Neuronal stem cell (in vitro differentiated cells): Measurements from ENCODE around the gene RAB11FIP5.
A peak's percentile ranks its signal among the peaks of the same experiment; 100 is the strongest.

ENCODE experiments used
- DNase-seq: peaks from one replicate; pipeline ENCODE4 v3.0.0-alpha.2; 2013; ENCODE audit warnings: low spot score
- H2AFZ ChIP-seq: one replicate; pipeline ENCODE4 v1.6.1; 2013; ENCODE audit warnings: mild to moderate bottlenecking, low read length, inconsistent platforms
- H2AK5ac ChIP-seq: 2 replicates; pipeline ENCODE4 v1.6.1; 2013; ENCODE audit warnings: low read depth, mild to moderate bottlenecking, inconsistent platforms, low read length, moderate library complexity, mixed read lengths
- H2BK120ac ChIP-seq: 2 replicates; pipeline ENCODE4 v1.6.1; 2013; ENCODE audit warnings: low read depth, mild to moderate bottlenecking, inconsistent platforms, low read length, moderate library complexity, mixed read lengths
- H2BK12ac ChIP-seq: one replicate; pipeline ENCODE4 v1.6.1; 2013; ENCODE audit warnings: low read length, inconsistent platforms
- H2BK15ac ChIP-seq: 2 replicates; pipeline ENCODE4 v1.6.1; 2013; ENCODE audit warnings: mild to moderate bottlenecking, low read length, inconsistent platforms, mixed read lengths
- H2BK5ac ChIP-seq: one replicate; pipeline ENCODE4 v1.6.1; 2013; ENCODE audit warnings: inconsistent platforms, mild to moderate bottlenecking, low read length, moderate library complexity
- H3K14ac ChIP-seq: one replicate; pipeline ENCODE4 v1.6.1; 2013; ENCODE audit warnings: low read length, inconsistent platforms
- H3K18ac ChIP-seq: 2 replicates; pipeline ENCODE4 v1.6.1; 2013; ENCODE audit warnings: low read length, inconsistent platforms
- H3K23ac ChIP-seq: 2 replicates; pipeline ENCODE4 v1.6.1; 2013; ENCODE audit warnings: low read depth, mild to moderate bottlenecking, mixed read lengths, low read length, inconsistent platforms; ENCODE audit not compliant: poor library complexity
- H3K27ac ChIP-seq: replicated peaks from 3 replicates; pipeline ENCODE4 v1.5.1; 2013; ENCODE audit warnings: low read length, inconsistent platforms
- H3K27me3 ChIP-seq, 3 experiments: 2 replicates each; pipeline ENCODE4 v1.6.1; 2013; ENCODE audit warnings: low read length in 3 of 3, mild to moderate bottlenecking in 2 of 3, inconsistent platforms in 1 of 3, low read depth in 1 of 3, mixed read lengths in 1 of 3, moderate library complexity in 1 of 3; ENCODE audit not compliant: control insufficient read depth in 3 of 3, insufficient read depth in 3 of 3
- H3K36me3 ChIP-seq, 2 donors: replicated peaks in 1 of 2; 2 replicates each; pipeline ENCODE4 v1.6.1; 2013; ENCODE audit warnings: low read length in 2 of 2; ENCODE audit not compliant: control insufficient read depth in 2 of 2, insufficient read depth in 2 of 2
- H3K4ac ChIP-seq: 2 replicates; pipeline ENCODE4 v1.6.1; 2013; ENCODE audit warnings: inconsistent platforms, mild to moderate bottlenecking, low read length, moderate library complexity
- H3K4me1 ChIP-seq, 2 donors: 1 replicate in 1 of 2; 2 replicates in 1 of 2; pipeline ENCODE4 v1.6.1; 2013; ENCODE audit warnings: low read length in 2 of 2, low read depth in 1 of 2; ENCODE audit not compliant: control insufficient read depth in 2 of 2, insufficient read depth in 1 of 2
- H3K4me2 ChIP-seq: one replicate; pipeline ENCODE4 v1.6.1; 2013; ENCODE audit warnings: mild to moderate bottlenecking, low read length, inconsistent platforms; ENCODE audit not compliant: insufficient read depth, poor library complexity, severe bottlenecking
- H3K4me3 ChIP-seq, 2 donors: 2 replicates each; pipeline ENCODE4 v1.5.1; 2013; ENCODE audit warnings: low read length in 2 of 2, mild to moderate bottlenecking in 2 of 2, inconsistent platforms in 1 of 2, moderate library complexity in 1 of 2
- H3K79me1 ChIP-seq: one replicate; pipeline ENCODE4 v1.6.1; 2013; ENCODE audit warnings: low read depth, mild to moderate bottlenecking, inconsistent platforms, low read length, moderate library complexity
- H3K9ac ChIP-seq: one replicate; pipeline ENCODE4 v1.6.1; 2013; ENCODE audit warnings: mild to moderate bottlenecking, low read depth, low read length, inconsistent platforms; ENCODE audit not compliant: poor library complexity
- H3K9me3 ChIP-seq, 2 donors: replicated peaks in 1 of 2; 2 replicates each; pipeline versions ENCODE3 to v1.6.1; 2013; ENCODE audit warnings: low read length in 2 of 2, mild to moderate bottlenecking in 2 of 2, inconsistent platforms in 1 of 2, low read depth in 1 of 2, mixed read lengths in 1 of 2, moderate library complexity in 1 of 2; ENCODE audit not compliant: control insufficient read depth in 2 of 2, insufficient read depth in 1 of 2
- H4K8ac ChIP-seq: one replicate; pipeline ENCODE4 v1.6.1; 2013; ENCODE audit warnings: low read depth, mild to moderate bottlenecking, inconsistent platforms, low read length, moderate library complexity
- H4K91ac ChIP-seq: one replicate; pipeline ENCODE4 v1.6.1; 2013; ENCODE audit warnings: low read length, low read depth, mild to moderate bottlenecking, inconsistent platforms; ENCODE audit not compliant: poor library complexity
- WGBS, 2 donors: extraction: QIAGEN DNeasy Blood & Tissue Kit; methylation state at CpG; one replicate each; pipeline ENCODE4 v1.1.7; 2013; ENCODE audit warnings: missing lambda C conversion rate in 2 of 2, mixed read lengths in 1 of 2; ENCODE audit not compliant: insufficient read length in 2 of 2, insufficient replicate concordance in 1 of 2; ENCODE audit errors: extremely low coverage in 2 of 2; 5-methylcytosine and 5-hydroxymethylcytosine counted together

RAB11FIP5 gene

GRCh38 chr2:73083886-73084800 lies 28.6 kb downstream of the RAB11FIP5 start:
- peak overlapping the region; percentile 5 for H2BK5ac ChIP-seq
- H3K23ac ChIP-seq, result peak overlapping the region; percentile 29
- no CpG with 5 or more reads among the region's 7 CpGs for WGBS, 2 donors
- DNase-seq, result no peak
- H2BK120ac ChIP-seq, result no peak overlapping the region
- peaks cover 0 to 4% of the 10 kb centered on the region in 2 donors for H3K36me3 ChIP-seq
- H2BK15ac ChIP-seq, result no peak overlapping the region
- no peak overlapping the region for H3K4ac ChIP-seq
- H3K79me1 ChIP-seq, result no peaks in the 10 kb centered on the region
- no peak overlapping the region for H3K4me2 ChIP-seq
- H4K91ac ChIP-seq, result no peak overlapping the region
- no peaks in the 10 kb centered on the region for H3K9me3 ChIP-seq
- no peak overlapping the region for H3K18ac ChIP-seq
- no peak overlapping the region for H3K27ac ChIP-seq
- H3K4me3 ChIP-seq, result no peak overlapping the region
- H4K8ac ChIP-seq, result no peak overlapping the region
- no peak overlapping the region for H2BK12ac ChIP-seq
- no peak overlapping the region for H3K14ac ChIP-seq
- peaks cover 0 to 10% (median 0%) of the 10 kb centered on the region in 3 experiments for H3K27me3 ChIP-seq
- peaks cover 2% of the 10 kb centered on the region in 2 donors for H3K4me1 ChIP-seq
- H2AFZ ChIP-seq, result no peak overlapping the region
- no peak overlapping the region for H3K9ac ChIP-seq
- H2AK5ac ChIP-seq, result peak overlapping the region; percentile 15

DNA sequence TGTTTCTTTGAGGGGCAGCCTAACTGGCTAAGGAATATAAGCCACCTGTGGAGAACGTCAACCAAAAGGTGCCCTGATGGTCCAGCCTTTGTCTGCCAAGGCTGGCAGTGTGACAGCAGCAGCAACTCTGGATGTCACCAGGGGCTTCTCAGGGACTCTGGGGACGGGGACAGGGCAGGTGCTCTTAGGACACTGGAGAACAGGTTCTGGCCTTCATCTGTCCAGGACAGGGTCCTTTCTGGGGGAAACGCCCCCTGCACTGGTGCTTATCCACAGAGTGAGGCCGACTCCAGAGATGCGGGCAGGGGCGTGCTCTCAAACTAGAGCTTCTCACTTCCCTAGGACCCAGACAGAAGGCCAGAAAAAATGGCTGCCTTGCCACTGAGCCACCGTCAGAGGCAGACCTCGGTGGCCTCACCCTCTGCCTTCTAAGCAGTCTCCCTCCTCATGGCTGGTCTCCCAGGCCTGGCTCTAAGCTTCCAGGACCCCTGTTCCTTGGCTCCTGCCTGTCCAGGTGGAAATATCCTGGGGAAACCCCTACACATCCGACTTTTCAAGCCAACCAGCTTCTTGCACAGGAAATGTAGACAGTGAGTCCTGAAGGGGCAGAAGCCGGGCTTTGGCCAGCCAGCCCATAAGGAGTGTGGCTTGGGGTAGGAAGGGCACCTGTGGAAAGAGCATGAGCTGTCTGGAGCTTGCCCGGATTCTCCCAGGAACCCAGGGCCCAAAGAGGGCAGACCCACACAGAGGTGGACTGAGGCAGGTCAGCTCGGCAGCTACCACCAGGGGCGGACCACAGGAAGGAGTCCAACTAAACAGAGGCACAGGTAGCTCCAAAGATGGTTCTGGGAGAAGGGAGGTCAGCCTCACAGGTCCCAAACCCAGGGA lies 30.0 kb downstream of the RAB11FIP5 start:
- Histone ChIP-seq H2AFZ (no peak overlapping the region), H2AK5ac (no peak overlapping the region), H3K4me1 (peaks cover 2% of the 10 kb centered on the region in 2 donors), H3K27ac (no peak overlapping the region), H3K4ac (no peak overlapping the region), H3K23ac (no peak overlapping the region), H3K4me2 (no peak overlapping the region), H2BK5ac (peak overlapping the region; percentile 8), H4K8ac (no peak overlapping the region), H2BK120ac (no peak overlapping the region), H3K9me3 (no peaks in the 10 kb centered on the region), H3K27me3 (peaks cover 0 to 10% (median 2%) of the 10 kb centered on the region in 3 experiments), H2BK12ac (no peak overlapping the region), H3K79me1 (no peaks in the 10 kb centered on the region), H3K18ac (no peak overlapping the region), H3K14ac (no peak overlapping the region), H3K36me3 (peaks cover 0 to 2% of the 10 kb centered on the region in 2 donors), H3K4me3 (no peak overlapping the region), H3K9ac (no peak overlapping the region), H2BK15ac (no peak overlapping the region), H4K91ac (no peak overlapping the region)
- WGBS, 2 donors, result no CpG with 5 or more reads among the region's 13 CpGs
- no peak for DNase-seq

DNA sequence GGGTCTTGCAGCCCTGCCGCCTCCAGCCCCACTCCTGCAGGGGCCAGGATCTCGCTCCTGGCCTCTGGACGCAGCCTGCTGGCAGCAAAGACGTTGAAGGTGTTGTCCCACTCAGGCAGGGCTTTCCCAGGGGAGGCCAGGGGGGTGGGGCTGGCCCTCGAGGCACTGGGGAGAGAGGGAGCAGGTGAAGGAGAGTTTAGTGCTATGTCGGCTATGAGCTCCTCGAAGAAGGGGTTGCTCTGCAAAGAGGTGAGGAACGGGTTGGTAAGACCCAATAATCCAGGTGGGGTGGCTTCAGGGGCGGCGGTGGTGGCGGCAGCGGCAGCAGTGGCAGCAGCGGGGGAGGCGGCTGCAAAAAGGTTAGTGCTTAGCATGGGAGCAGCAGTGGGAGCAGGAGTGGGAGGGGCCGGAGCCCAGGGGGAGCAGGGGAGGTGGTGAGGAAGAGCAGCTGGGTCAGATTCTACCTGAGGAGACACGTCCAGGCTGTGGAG lies 31.5 kb downstream of the RAB11FIP5 start:
- no peaks in the 10 kb centered on the region for H3K36me3 ChIP-seq

More for the DNA sequence above, 31.5 kb downstream of the RAB11FIP5 start:
- H2BK12ac ChIP-seq, result no peak overlapping the region
- no peak overlapping the region for H3K9ac ChIP-seq
- no peak overlapping the region for H3K4ac ChIP-seq
- H3K4me3 ChIP-seq, result no peak overlapping the region
- peak overlapping the region; percentile 62 for H3K23ac ChIP-seq
- no peaks in the 10 kb centered on the region for H3K79me1 ChIP-seq
- H3K14ac ChIP-seq, result no peak overlapping the region
- H3K9me3 ChIP-seq, result no peaks in the 10 kb centered on the region
- no CpG with 5 or more reads among the region's 16 CpGs for WGBS, 2 donors
- peak overlapping the region; percentile 15 for H2AK5ac ChIP-seq
- H3K27ac ChIP-seq, result no peak overlapping the region
- H3K4me2 ChIP-seq, result no peak overlapping the region
- no peak for DNase-seq
- H4K8ac ChIP-seq, result no peak overlapping the region
- H2BK120ac ChIP-seq, result no peak overlapping the region
- peaks cover 2 to 4% of the 10 kb centered on the region in 2 donors for H3K4me1 ChIP-seq
- peak overlapping the region; percentile 77 for H3K18ac ChIP-seq
- no peak overlapping the region for H4K91ac ChIP-seq
- H2AFZ ChIP-seq, result no peak overlapping the region
- H2BK5ac ChIP-seq, result peak overlapping the region; percentile 58
- H2BK15ac ChIP-seq, result no peak overlapping the region
- peaks cover 0 to 17% (median 2%) of the 10 kb centered on the region in 3 experiments for H3K27me3 ChIP-seq
